GM18868 (cell line): Measurements from ENCODE around the gene DGKG.

Experiments
- ATAC-seq: cut with Tn5 transposase; IDR thresholded peaks from one replicate; pipeline ENCODE4 v1.9.1; 2021; ENCODE audit warnings: mild to moderate bottlenecking, moderate library complexity; ENCODE audit not compliant: unreplicated experiment

DGKG gene

DNA sequence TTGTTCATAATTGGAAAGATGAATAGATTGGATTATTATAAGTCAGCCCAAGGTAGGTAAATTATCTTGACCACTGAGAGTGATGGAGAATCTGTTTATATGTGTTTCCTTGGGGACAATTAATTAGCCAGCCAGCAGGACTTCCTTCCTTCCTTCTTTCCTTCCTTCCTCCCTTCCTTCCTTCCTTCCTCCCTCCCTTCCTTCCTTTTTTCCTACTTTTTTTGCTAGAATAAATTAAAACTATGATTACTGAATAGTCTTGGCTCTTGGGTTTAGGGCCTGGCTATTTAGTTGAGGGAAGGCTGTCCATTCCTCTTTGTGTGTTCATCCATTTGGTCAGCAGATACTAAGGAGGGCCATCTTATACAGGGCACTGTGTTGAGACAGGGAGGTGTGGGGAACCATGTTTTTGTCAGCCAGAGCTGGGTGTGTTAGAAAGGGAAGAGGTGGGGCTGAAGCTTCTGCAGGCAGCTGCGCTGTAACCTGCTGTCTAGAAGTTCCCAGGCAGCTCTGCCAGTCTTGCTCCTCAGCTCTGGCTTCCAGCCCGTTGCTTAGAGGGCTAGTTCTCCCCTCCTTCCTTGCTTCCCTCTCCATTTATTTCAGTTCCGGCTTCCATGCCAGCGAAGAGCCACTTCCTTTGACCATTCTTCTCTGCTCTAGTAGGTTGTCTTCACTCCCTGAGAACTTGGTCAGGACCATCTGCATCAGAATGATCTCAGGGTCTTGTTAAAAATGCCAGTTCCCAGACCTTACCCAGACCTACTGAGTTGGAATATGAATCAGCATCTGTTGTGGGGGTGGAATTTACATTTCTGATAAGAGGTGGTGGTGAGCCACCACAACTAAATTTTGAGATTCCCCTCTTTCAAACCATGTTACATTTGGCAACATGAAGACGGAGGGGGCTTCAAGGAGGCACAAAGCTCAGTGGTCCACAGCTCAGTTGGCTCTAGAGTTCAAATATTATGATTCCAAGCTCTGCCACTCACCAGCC is 113.9 kb downstream of the DGKG start:
- peak; percentile 41 for ATAC-seq

DNA sequence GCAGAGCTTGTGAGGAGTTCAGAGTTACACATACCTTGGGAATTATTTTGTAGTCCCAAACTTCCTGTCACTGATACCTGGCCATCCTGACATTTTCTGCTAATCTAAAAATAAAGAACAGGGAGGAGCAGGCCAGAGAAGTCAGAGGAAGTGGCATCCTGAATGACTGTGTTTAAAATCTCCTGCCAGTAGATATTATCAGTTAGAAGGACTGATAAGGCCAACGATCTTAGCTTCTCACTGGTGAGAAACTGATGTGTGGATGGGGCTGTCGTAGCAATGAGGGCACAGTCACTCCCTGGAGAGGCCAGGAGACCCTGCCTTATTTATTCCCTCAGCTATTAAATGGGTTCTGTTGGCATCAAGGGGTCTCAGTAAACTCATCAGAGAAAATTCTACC is 115.1 kb downstream of the DGKG start:
- no peak for ATAC-seq

DNA sequence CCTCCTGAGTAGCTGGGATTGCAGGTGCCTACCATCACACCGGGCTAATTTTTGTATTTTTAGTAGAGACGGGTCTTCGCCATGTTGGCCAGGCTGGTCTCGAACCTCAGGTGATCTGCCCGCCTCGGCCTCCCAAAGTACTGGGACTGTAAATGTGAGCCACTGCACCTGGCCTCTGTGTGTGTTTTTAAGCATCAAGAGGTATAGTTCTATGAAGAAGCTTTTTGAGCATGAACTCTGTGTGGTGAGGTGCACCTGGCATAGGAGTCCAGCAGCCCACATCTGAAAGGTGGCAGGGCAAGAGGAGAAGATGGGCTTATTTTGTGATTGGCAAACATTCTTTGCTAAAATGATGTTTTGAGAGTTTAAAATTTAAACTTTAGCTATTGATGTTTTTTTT is 118.0 kb downstream of the DGKG start:
- ATAC-seq, result no peak

DNA sequence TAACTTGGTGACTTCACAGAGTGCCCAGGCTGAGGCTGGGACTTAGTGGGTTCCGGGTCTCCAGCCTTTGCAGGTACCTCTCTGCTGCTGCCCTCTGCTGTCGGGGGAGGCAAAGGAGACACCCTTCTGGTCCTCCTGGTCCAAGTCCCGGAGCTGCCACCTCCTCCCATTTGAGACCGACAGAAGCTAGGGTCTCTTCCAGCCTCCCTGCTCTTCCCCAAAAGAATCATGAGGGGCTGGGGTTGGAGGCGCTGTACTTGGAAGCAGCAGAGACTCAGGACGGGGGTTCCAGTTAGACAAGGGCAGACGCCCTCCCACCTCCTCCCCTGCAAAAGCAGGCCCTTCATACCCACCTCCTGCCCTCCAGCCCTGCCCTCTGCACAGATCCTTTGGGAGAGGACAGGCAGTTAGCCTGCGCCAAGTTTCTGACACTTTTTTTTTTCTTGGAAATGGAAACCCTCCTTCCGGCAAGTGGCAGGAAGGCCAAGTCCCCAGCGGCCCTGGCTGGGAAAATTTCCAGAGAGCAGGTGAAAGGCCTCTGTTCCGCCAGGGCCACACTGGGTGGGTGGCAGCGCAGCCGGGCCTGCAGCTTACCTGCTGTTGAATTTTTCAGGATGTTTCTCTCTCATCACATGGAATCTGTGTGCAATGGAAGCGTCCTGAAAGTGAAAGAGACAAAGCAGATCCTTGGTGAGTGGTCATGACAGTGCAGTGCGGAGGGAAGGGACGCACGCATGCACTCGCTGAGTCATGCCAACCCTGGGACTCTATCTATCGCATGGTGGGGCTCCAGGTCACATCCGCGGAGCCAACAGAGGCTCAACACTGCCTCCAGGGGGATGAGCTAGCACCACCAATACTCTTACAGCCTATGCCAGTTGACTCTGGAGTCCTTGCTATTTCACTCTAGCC is 119.9 kb downstream of the DGKG start:
- ATAC-seq, result peak; percentile 94

DNA sequence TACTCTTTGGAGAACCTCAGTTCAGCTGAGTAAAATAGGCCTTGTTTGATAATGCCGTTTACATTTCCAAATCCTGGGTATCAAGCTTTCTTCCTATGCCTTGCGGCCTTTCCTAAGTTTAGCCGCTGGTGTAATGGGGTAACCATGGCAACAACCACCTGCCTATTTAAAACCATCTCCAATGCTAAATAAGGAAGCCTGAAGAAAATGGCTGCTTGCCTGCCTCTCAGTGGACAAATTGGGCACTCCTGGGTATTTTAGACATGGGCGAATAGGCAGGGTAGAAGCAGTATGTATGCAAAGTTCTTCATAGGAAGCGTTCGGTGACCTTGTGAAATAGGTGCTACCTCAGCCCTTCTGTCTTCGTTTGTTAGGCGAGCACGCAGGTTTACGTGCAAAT is 122.7 kb downstream of the DGKG start:
- no peak for ATAC-seq

DNA sequence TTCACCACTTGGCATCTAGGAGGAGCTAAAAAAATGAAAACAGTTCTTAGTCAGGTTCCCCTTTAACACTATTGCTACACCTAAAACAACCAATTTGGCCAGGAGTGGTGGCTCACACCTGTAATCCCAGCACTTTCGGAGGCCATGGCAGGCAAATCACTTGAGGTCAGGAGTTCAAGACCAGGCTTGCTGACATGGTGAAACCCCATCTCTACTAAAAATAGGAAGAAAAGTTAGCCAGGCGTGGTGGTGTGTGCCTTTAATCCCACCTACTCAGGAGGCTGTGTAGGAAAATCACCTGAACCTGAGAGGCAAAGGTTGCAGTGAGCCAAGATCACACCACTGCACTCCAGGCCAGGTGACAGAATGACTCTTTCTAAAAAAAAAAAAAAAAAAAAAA is 124.1 kb downstream of the DGKG start:
- ATAC-seq, result no peak

DNA sequence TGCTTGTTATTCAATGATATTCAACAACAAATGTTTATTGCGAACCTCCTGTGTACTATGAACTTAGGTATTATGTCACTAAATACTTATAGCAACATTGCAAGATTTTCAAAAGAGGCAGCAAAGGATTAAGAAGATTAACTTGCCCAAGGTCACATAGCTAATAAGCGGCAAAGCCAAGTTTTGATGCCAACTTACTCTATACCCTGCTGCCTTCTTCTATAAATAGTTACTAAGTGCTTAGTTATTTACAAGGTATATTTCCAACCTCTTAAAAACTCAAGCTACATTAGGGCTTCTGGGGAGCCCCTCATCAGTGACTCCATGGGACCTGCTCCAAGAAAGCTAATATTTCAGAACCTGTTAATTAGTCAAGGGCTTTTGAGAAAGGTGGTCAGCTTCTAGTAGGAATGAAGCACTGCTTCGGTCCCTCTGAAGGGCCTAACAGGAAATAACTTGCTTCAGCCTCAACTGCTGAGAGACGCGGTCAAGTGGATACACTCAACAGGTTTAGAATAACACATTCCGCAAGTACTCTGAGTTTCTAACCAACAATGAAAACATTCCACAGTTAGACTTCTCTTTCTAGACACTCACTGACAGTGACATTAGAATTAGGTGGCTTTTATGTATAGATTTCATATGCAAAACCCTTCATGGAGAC is 125.5 kb downstream of the DGKG start:
- no peak for ATAC-seq

DNA sequence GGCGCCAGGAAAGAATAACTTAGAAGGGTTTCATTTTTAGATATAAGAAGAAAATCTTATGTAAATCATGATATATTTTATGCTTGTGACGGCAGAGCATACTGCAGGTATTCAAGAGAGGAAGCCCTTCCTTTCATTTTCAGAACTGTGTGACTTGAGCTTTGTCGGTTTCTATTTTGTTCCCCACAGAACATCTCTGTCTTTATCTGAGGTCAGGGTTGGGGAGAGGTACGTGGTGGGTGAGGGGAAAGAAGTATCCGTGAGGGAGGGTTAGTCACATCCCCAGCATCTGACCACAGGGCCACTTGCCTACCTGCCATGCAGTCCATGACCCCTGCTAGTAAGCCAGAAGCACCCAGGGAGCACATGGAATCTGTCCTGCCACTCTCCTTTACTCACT is 126.5 kb downstream of the DGKG start:
- peak; percentile 86 for ATAC-seq

DNA sequence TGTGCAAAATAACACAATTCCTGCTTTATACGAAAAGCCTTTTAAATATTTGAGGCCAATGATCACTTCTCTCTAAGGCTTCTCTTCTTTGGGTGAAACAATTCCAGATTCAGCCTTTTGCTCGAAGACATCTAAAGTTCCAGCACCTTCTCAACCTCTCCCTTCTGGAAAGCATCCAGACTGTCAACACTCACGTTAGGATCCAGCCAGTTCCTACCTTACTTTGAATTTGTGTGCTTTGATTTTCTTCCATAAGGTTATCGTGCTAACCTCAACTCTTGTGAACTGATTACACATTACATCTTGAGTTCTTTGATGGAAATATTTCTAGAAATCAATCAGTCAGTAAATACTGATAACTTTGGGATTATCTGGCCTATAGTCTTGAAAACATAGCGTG is 127.9 kb downstream of the DGKG start:
- no peak for ATAC-seq

DNA sequence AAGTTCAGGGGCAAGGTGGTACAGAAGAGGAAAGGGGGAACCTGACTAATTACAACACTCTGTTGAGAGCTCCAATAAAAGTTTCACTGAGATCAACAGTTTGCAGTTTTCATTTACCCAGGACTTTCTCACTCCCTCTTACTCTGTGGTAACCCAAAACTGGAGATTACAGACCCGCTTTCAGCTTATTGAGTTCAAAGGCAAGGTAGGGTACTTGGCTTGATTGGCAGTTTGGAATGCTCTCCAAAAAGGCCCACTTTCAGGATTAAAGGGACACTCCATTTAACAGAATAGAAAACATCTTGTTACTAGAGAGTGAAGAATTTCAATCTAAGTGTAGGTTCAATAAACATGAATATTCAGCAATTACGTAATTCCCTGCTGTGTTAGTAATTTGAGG is 135.6 kb downstream of the DGKG start:
- no peak for ATAC-seq

DNA sequence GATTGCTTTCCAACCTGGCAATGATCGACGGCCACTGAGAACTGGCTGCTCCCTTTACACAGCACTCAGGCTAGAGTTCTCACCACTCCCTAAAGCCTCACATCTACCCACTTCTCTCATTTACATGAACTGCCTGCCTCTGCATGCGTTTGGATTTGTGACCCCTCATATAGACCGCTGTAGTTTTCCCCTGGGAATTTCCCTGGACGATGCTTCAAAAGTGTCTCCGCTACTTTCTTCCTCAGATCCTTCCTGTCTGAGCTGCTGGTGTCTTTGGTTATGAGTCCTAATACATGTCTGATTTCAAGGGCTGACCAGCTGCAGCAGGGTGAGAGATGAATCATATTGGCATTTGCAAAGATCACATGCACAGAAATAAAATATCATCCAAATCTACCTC is 136.4 kb downstream of the DGKG start:
- peak; percentile 78 for ATAC-seq

DNA sequence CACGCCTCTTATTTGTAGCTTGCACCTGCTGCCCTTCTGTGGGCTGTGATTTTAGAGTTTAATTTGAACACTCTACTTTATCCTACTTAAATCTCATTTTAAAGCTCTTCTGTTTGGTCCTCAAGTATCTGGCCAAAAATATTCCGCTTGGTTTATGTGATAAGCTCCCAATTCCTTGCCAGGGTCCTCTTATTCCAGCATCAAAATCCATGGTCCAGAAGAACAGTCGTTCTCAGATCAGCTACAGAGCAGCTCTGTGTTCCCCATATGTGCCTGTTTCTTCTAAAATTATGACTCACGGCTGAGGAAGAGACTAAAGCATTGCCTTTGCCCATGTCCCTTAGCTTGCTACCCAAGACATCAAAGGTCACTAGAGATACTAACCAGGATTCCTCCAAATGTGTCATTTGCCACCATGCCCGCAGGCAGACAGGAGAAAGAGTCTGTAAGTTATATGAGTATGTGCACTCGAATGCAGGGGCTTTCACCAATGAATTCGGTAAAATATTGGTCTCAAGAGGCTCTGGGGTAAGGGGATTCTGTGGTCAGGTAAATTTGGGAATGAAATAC is 137.9 kb downstream of the DGKG start:
- ATAC-seq, result no peak

DNA sequence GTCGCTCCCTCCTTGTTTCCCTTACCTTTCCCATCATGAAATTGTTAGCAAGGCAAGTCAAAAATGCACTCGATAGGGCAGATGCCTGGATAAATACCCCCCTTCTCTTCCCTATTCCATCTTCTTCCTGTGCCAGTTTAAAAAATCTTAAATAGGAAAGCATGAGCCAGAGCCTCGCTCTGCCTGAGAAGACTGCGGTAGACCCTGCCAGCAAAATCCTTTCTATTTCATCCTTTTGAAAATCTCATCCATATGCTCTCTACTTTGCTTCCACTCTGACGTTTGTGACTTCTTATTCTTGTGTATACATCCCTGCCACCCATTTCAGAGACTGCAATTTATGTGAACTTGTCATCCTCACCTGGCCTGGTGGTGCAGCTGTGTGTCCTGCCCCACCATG is 138.6 kb downstream of the DGKG start:
- no peak for ATAC-seq

DNA sequence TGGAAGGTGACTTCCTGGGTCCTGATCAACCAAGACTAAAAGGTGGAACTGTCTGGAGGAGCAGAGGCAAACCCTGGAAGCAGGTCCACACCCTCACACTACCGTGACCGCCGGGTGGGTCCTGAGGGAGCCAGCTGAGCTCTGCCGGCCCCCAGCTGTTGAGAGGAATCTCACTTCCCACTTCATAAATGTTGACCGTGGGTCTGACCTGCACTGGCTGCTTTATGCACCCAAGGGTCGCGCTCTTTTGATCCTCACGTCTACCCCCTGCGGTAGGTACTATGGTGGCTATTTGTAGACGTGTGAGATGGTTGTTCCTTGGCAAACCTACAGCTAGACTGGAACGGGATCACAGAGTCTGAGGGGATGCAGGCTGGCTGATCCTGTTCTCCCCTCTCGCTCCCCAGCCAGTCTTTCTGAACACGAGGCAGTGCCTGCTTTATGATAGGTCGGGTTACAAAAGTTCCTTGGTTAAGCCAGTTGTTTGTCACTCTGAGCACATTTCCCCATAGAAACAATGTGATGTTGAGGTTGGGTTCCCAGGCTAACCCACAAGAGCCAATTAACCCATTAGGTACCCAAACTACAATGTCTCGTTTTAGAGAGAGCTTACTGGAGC is 140.2 kb downstream of the DGKG start:
- no peak for ATAC-seq

DNA sequence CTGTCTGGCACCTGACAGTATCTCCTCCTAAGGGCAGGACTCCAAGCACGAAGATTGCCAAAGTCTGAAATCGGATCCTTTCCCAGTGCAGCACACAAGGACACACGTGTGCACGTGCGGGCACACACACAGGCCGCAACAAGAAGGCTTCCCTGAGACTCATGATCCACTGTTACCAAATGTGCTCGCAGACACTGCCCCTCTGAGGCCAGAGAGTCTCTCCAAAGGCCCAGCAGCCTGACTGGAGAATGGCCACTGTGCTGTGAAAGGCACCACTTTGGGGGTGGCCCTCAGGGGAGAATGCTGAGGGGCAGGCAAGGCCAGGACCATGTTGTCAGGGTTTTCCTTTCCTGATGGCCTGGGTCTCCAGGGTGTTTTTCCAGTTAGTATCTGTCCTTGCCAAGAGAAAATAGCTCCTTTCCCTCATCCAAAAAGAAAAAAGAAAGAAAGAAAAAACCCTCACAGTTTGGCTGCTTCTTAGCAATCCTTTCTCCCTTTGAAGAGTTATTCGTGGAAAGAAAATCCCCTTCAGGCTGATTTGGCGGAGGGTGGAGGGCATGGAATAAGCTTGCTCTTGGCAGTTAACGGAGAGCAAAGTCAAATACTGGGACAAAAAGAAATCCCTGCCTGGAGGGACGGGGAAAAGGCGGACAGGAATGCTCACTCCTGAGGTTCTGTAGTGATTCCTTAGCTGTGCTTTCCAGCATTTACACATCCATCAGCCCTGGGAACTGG is 141.0 kb downstream of the DGKG start:
- no peak for ATAC-seq

DNA sequence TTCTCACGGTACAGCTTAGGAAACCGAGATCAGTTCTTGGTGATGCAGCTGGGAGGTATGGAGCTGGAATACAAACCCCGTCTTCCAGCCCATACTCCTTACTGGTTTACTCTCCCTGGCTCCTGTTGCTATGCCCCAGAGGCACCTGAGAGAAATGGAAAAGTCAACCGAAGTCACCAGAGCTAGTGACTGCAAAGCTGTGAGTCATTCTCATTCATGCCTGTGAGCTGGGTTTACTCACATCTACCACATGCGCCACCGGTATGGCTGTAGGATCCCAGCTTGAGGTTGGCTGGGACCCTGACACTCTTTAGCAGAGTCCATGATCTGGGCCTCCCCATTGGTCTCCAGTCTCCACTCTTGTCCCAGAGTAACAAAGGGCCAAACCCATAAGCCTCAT is 141.7 kb downstream of the DGKG start:
- no peak for ATAC-seq

DNA sequence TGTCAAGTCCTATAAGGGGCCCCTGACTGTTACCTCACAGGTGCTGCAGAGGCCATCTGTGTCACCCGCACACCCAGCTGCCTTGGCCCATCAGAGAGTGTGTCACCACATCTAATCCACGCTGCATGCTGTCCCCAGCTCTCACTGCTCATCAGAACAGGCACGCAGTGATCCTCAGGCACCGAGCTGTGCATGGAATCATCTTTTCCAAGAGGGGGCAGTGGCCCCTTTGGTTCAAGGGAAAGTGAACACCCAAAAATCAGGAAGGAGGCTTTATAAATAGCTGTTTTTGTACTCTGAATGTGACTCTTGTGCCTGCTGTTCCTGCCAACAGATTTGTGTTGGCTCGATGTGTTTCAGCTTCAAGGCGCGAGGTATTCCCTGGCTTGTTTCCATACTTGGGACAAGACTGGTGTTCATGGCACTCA is 142.8 kb downstream of the DGKG start:
- ATAC-seq, result no peak

DNA sequence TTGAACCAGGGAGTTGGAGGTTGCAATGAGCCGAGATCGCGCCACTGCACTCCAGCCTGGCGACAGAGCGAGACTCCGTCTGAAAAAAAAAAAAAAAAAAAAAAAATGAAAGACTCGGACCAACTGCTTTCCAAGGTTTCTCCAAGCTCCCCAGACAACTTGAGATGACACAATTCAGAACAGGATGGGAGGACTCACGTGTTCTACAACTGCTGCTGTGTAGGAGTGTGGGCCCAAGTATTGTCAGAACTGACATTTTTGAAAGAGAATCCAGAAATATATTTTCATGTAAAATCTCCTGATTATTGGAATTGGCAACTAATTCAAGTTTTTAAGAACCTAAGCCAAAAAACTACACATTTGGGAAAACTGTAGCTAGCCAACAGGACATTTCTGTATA is 143.6 kb downstream of the DGKG start:
- no peak for ATAC-seq

DNA sequence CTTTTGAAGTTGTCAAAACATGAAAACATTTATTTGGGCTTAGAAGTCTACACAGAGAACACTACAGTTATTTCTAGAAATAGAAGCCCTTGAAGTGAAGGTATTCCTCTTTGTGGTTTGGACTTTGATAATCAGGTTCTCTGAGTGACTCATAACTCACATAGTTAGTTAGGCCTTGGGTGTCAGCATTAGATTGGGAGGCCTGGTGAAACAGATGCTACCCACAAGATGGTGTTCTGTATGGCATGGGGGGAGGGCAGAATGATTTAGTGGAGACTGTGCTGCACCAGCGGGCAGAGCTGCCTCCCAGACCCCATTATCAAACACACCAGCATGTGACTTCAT is 144.2 kb downstream of the DGKG start:
- peak; percentile 97 for ATAC-seq
